Activated T-cell treated with anti-CD3 and anti-CD28 coated beads, Interleukin-2, amount 50 U/mL, for 24 hours (primary cell): ENCODE data around the gene FOXO6.

Source experiments
- DNase-seq: peaks from one replicate; pipeline ENCODE4 v3.0.0-alpha.2; 2020
- H3K27ac Mint-ChIP-seq: 2 replicates; pipeline ENCODE4 v1.8.0; 2020; ENCODE audit warnings: mild to moderate bottlenecking, mixed read lengths
- H3K27me3 Mint-ChIP-seq: 2 replicates; pipeline ENCODE4 v1.8.0; 2020; ENCODE audit warnings: mixed read lengths
- H3K36me3 Mint-ChIP-seq: 2 replicates; pipeline ENCODE4 v1.8.0; 2020; ENCODE audit warnings: low read depth, mixed read lengths
- H3K4me1 Mint-ChIP-seq: 2 replicates; pipeline ENCODE4 v1.8.0; 2020; ENCODE audit warnings: low read depth, mixed read lengths
- H3K4me3 Mint-ChIP-seq: 2 replicates; pipeline ENCODE4 v1.8.0; 2020; ENCODE audit warnings: mild to moderate bottlenecking, moderate library complexity, mixed read lengths
- H3K9me3 Mint-ChIP-seq: 2 replicates; pipeline ENCODE4 v1.8.0; 2020; ENCODE audit warnings: mixed read lengths

FOXO6 gene

DNA sequence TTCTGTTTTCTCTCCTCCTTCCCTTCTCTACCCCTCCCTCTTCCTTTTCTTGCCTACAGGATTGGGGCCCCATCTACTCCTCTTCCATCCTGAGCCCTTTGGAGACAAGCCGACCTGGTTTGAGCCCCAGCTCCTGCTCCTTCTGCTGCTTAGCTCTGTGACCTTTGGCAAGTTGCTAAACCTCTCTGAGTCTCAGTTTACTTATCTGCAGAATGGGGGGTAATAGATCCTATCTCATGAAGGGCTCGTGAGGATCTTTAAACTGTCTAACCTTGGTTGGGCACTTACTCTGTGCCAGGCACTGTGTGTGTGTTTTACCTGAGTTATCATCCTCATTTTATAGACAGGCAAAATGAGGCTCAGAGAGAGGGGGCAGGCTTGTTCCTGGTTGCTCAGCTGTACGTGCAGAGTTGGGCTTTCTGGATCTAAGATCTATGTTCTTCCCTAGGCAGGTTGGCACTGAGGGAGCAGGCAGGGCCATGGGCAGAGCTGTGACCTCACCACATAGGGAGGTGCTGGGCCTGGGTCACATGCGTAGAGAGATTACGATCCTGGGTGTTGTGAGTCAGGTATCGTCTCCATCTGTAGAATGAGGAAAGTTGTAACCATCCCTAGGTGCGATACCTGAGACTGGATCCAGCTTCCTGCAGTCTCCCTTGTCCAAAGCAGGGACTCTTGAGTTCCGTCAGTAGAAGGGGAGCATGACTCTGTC is 58.5 kb downstream of the FOXO6 start:
- DNase-seq: no peak
- no peaks in the 10 kb centered on the region for H3K9me3 Mint-ChIP-seq
- H3K4me1 Mint-ChIP-seq: no peaks in the 10 kb centered on the region
- no peak overlapping the region for H3K4me3 Mint-ChIP-seq
- H3K36me3 Mint-ChIP-seq: no peaks in the 10 kb centered on the region
- peaks cover 7% of the 10 kb centered on the region for H3K27me3 Mint-ChIP-seq
- H3K27ac Mint-ChIP-seq: no peak overlapping the region

- H3K4me3 Mint-ChIP-seq: no peak overlapping the region
- no peak overlapping the region for H3K27ac Mint-ChIP-seq
- no peaks in the 10 kb centered on the region for H3K4me1 Mint-ChIP-seq
- no peak for DNase-seq
- H3K27me3 Mint-ChIP-seq: peaks cover 7% of the 10 kb centered on the region
- no peaks in the 10 kb centered on the region for H3K9me3 Mint-ChIP-seq
- no peaks in the 10 kb centered on the region for H3K36me3 Mint-ChIP-seq
These were observed 59.1 kb downstream of the FOXO6 start for GRCh38 chr1:41420351-41420750.

DNA sequence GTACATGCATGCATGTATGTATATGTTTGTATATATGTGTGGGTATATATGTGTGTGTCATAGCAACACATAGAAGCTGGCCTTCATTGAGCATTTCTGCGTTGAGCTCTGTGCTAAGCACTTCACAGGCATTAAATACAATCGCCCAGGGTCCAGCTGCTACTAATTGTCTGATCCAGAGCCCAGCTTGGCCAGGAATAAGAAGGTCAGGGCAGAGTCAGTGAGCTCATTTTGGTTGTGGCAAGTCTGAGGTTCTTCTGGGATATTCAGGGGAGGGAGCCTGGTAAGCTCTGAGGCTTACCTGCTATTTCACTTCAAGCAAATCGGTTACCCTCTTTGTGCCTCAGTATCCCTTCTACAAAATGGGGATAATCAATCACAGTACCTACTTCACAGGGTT is 59.6 kb downstream of the FOXO6 start:
- H3K9me3 Mint-ChIP-seq: no peaks in the 10 kb centered on the region
- no peak overlapping the region for H3K27ac Mint-ChIP-seq
- no peaks in the 10 kb centered on the region for H3K4me1 Mint-ChIP-seq
- no peaks in the 10 kb centered on the region for H3K36me3 Mint-ChIP-seq
- peaks cover 7% of the 10 kb centered on the region for H3K27me3 Mint-ChIP-seq
- DNase-seq: no peak
- H3K4me3 Mint-ChIP-seq: no peak overlapping the region

DNA sequence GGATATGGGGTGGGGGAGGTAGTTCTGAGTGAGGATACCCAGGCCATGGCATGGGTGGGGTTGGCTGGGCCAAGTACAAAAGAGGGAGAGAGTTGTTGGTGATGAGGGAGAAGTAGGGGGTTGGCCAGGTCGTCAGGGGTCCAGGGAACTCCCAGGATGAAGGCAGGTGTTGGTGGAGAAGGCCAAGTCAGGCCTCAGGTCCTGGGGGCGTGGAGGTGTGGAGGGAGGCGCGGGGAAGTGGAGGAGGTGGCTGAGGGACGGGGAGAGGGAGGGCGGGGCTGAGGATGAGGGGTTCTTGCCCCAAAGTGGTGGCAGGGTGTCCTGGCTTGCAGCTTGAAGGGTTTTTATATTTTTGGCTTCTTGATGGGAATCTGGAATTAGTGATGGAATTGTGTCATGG is 61.1 kb downstream of the FOXO6 start:
- no peaks in the 10 kb centered on the region for H3K4me1 Mint-ChIP-seq

GRCh38 chr1:41423511-41424191 is 62.4 kb downstream of the FOXO6 start:
- H3K4me1 Mint-ChIP-seq: no peaks in the 10 kb centered on the region
- no peak for DNase-seq
- no peak overlapping the region for H3K27ac Mint-ChIP-seq
- no peaks in the 10 kb centered on the region for H3K36me3 Mint-ChIP-seq
- peaks cover 5% of the 10 kb centered on the region for H3K27me3 Mint-ChIP-seq
- H3K9me3 Mint-ChIP-seq: no peaks in the 10 kb centered on the region
- no peak overlapping the region for H3K4me3 Mint-ChIP-seq

More for the DNA sequence above, 61.1 kb downstream of the FOXO6 start:
- Mint-ChIP-seq H3K4me3 (no peak overlapping the region), H3K27me3 (peaks cover 5% of the 10 kb centered on the region), H3K9me3 (no peaks in the 10 kb centered on the region), H3K27ac (no peak overlapping the region), H3K36me3 (no peaks in the 10 kb centered on the region)
- DNase-seq: no peak

- no peak overlapping the region for H3K27ac Mint-ChIP-seq
- H3K36me3 Mint-ChIP-seq: no peaks in the 10 kb centered on the region
- H3K9me3 Mint-ChIP-seq: no peaks in the 10 kb centered on the region
- no peak overlapping the region for H3K4me3 Mint-ChIP-seq
- H3K27me3 Mint-ChIP-seq: peaks cover 8% of the 10 kb centered on the region
- H3K4me1 Mint-ChIP-seq: no peaks in the 10 kb centered on the region
- DNase-seq: no peak
These were observed 63.4 kb downstream of the FOXO6 start for GRCh38 chr1:41424581-41425118.

DNA sequence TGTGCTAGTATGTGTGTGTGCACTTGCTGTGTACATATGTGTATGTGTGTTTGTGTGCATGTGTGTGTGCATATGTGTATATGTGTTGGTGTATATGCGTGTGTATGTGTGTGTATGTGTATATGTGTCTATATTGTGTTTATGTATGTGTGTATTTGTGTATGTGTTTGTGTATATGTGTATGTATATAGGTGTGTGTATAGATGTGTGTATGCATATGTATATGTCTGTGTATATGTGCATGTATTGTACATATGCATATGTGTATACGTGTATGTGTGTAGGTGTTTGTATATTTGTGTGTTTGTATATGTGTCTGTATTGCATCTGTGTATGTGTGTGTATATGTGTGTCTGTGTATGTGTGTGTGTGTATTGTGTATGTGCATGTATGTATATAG is 64.1 kb downstream of the FOXO6 start:
- H3K9me3 Mint-ChIP-seq: no peaks in the 10 kb centered on the region
- DNase-seq: no peak

DNA sequence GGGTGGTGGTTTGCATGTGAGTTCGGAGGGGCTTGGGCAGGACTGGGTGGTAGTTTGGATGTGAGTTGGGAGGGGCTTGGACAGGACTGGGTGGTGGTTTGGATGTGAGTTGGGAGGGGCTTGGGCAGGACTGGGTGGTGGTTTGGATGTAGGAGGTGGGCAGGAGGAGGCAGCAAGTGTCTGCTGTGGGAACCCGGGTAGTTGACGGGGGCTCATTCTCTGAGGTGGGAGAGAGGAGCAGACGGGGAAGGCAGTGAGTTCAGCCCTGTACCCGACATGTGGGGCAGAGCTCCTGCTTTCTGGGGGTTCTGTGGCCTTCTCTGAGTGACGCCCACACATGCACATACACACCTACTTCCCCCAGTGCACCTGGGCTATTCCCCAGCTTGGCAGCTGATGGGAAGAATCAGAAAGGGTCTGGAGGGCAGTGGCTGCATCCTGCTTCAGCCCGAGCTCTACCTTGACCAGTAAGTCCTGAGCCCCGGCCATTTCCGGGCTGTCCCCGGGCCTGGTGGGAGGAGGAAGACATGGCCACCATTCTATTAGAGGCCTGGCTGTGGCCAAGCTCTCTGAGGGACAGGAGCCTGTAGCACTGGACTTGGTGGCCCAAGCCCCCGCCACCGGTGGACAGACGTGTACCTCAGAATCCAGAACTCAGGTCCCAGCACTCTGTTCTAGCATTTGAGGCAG is 65.1 kb downstream of the FOXO6 start:
- Mint-ChIP-seq H3K27ac (no peak overlapping the region), H3K4me1 (no peaks in the 10 kb centered on the region), H3K4me3 (no peak overlapping the region), H3K9me3 (no peaks in the 10 kb centered on the region), H3K27me3 (peaks cover 8% of the 10 kb centered on the region), H3K36me3 (no peaks in the 10 kb centered on the region)
- no peak for DNase-seq

More for the DNA sequence above, 64.1 kb downstream of the FOXO6 start:
- H3K4me3 Mint-ChIP-seq: no peak overlapping the region
- H3K27ac Mint-ChIP-seq: no peak overlapping the region
- H3K36me3 Mint-ChIP-seq: no peaks in the 10 kb centered on the region
- no peaks in the 10 kb centered on the region for H3K4me1 Mint-ChIP-seq
- peaks cover 8% of the 10 kb centered on the region for H3K27me3 Mint-ChIP-seq

- H3K9me3 Mint-ChIP-seq: no peaks in the 10 kb centered on the region
- no peak overlapping the region for H3K4me3 Mint-ChIP-seq
- H3K27ac Mint-ChIP-seq: no peak overlapping the region
- no peak for DNase-seq
- no peaks in the 10 kb centered on the region for H3K4me1 Mint-ChIP-seq
- peaks cover 8% of the 10 kb centered on the region for H3K27me3 Mint-ChIP-seq
- no peaks in the 10 kb centered on the region for H3K36me3 Mint-ChIP-seq
These were observed 66.1 kb downstream of the FOXO6 start for GRCh38 chr1:41427122-41427913.

DNA sequence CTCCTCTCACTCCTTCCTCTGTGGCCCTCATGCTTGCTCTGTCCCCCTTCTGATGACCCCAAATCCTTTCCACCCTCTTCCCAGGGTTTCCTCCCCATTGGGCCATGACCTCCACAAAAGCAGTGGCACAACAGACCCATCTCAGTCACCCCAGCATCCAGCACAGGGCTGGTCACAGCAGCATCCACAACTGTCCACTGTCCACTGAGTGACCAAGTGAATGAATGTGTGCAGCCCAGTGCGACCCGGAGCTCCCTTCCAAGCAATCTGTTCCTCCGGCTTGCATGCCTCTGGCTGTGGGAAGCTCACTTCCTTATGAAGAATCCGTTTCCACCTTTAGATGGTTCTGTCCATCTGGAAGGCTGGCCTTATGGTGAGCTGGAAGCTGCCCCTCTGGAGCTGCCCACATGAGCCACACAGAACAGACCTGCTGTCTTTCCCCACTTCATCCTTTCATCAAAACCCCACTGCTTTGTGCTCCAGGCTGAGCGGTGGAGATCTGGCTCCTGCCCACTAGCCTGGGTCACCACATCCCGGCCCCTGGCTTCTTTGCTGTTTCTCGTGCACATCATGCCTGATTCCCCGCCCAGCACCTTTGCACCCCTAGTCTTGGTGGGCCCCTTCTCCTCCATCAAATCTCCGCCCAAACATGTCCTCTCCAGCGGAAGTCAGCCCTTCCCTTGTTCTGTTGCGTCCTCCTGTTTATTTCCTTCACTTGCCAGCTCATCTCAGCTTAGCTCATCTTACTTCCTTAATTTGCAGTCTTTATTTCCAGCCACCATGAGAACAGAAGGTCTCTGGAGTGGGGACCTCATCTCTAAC is 66.9 kb downstream of the FOXO6 start:
- no peak for DNase-seq
- H3K27ac Mint-ChIP-seq: no peak overlapping the region
- no peaks in the 10 kb centered on the region for H3K4me1 Mint-ChIP-seq
- peaks cover 15% of the 10 kb centered on the region for H3K27me3 Mint-ChIP-seq
- no peaks in the 10 kb centered on the region for H3K9me3 Mint-ChIP-seq
- no peaks in the 10 kb centered on the region for H3K36me3 Mint-ChIP-seq
- no peak overlapping the region for H3K4me3 Mint-ChIP-seq

DNA sequence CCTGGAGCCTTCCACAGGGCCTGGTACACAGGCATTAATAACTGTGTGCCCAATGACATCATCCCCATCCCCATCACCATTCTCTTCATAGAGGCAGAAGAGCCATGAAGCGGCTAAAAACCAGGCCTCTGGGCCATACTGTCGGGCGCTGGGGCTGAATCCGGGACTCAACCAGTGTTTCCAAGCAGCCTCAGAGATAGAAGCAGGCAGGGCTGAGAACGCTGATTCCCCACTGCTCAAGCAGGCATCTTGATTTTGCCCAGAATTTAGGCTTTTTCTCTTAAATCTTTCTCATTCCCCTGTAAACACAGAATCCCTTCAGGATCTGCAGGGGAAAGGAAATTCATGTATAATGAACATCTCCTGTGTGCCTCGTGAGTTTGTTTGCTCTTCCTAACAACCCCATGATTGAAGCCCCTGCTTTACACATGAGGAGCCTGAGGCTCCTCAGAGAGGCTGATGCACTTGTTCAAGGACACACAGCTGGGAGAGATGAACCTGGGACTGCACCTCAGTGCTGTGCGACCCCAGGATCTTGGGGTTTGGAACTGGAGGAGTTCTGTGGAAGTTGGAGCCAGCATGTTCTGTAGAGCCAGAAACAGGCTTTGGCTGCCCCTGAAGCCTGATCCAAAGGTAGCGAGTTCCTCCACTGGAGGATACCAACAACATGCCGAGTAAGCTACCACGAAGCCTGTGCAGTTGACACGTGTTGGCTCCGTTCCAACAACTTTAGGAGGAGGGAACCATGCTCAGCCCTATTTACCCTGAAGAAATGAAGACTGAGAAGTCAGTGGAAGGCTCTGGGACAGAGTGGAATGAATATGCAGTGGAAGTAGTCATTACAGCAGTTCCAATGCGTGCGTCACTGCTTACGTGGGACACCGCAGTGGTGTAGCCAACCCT is 67.8 kb downstream of the FOXO6 start:
- Mint-ChIP-seq H3K27me3 (peaks cover 22% of the 10 kb centered on the region), H3K4me3 (no peak overlapping the region), H3K9me3 (no peaks in the 10 kb centered on the region), H3K36me3 (no peaks in the 10 kb centered on the region), H3K4me1 (no peaks in the 10 kb centered on the region), H3K27ac (no peak overlapping the region)
- DNase-seq: no peak

DNA sequence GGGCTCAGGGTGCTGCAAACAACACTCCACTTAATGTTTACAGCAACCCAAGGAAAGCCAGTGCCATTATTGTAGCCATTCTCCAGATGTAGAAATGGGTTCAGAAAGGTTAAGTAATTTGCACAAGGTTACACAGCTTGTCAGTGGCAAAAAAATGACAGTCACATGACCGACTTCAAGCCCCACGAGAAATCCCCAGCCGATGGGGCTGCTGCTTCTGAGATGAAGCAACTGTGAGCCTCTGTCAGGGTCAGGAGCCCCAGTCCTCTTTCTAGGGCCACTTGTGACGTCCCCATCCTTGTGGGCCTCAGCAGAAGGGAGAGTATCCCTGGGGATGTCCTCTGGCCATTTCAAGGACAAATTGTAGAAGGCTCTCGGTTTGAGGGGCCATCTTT is 68.4 kb downstream of the FOXO6 start:
- H3K4me1 Mint-ChIP-seq: no peaks in the 10 kb centered on the region
- H3K27me3 Mint-ChIP-seq: peaks cover 29% of the 10 kb centered on the region
- H3K36me3 Mint-ChIP-seq: no peaks in the 10 kb centered on the region
- H3K27ac Mint-ChIP-seq: no peak overlapping the region
- no peaks in the 10 kb centered on the region for H3K9me3 Mint-ChIP-seq
- H3K4me3 Mint-ChIP-seq: no peak overlapping the region
- DNase-seq: no peak

DNA sequence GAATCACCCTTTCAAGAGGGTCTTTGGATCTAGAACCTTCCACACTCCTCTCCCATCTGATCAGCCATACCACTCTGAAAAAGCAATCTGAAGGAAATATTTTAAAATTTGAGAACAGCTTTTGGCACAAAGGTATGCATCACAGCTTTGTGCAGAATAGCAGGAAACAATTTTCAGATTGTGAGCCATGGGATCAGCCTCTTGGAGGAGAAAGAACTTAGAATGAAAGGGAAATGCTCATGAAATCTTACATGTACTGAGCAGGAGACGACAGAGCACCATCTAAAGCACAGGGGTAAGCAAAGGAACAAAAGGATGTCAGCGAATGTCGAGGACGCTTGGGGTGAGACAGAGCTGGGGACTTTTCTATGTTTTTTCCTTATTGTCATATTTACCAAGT is 68.8 kb downstream of the FOXO6 start:
- DNase-seq: no peak
- peaks cover 33% of the 10 kb centered on the region for H3K27me3 Mint-ChIP-seq
- H3K27ac Mint-ChIP-seq: no peak overlapping the region
- H3K4me3 Mint-ChIP-seq: no peak overlapping the region
- H3K4me1 Mint-ChIP-seq: no peaks in the 10 kb centered on the region
- H3K36me3 Mint-ChIP-seq: no peaks in the 10 kb centered on the region
- H3K9me3 Mint-ChIP-seq: no peaks in the 10 kb centered on the region
